HG02623 (cell line): ENCODE results near the gene HBE1.
"Not testable (repeated sequence)": the region's sequence is repeated elsewhere in the genome, so short reads cannot be mapped to it uniquely, and the experiment has no call there.

ENCODE experiments used
- ATAC-seq: cut with Tn5 transposase; IDR thresholded peaks from one replicate; pipeline ENCODE4 v1.9.1; 2021; ENCODE audit warnings: moderate library complexity; ENCODE audit not compliant: unreplicated experiment

HBE1 gene

GRCh38 chr11:5269715-5270147, at the start of gene HBE1:
Gene HBE1 (minus strand): TSS chr11:5269945. CDS start chr11:5269890, 55 bp downstream.
- no peak for ATAC-seq

- ATAC-seq = no peak
These were observed 47.5 kb upstream of the HBE1 start for GRCh38 chr11:5317292-5317691.

GRCh38 chr11:5313326-5314023, 43.7 kb upstream of the HBE1 start:
- ATAC-seq = not testable (repeated sequence)

- no peak for ATAC-seq
These were observed 40.7 kb upstream of the HBE1 start for GRCh38 chr11:5310423-5310822.

GRCh38 chr11:5307256-5308019, 37.7 kb upstream of the HBE1 start:
- ATAC-seq = no peak

GRCh38 chr11:5304046-5304445, 34.3 kb upstream of the HBE1 start:
- no peak for ATAC-seq

GRCh38 chr11:5303626-5304025, 33.9 kb upstream of the HBE1 start:
- ATAC-seq = no peak

- no peak for ATAC-seq
These were observed 32.1 kb upstream of the HBE1 start, which contains the start of gene OR51B4 for GRCh38 chr11:5301846-5302245. Gene OR51B4 (minus strand): TSS chr11:5301946. CDS start chr11:5301946, 0 bp downstream.

- no peak for ATAC-seq
These were observed 30.5 kb upstream of the HBE1 start for GRCh38 chr11:5300251-5300650.

GRCh38 chr11:5298451-5298850, 28.7 kb upstream of the HBE1 start:
- ATAC-seq = no peak

- ATAC-seq = no peak
These were observed 28.1 kb upstream of the HBE1 start for GRCh38 chr11:5297721-5298323.

GRCh38 chr11:5294342-5294995, 24.7 kb upstream of the HBE1 start:
- ATAC-seq = not testable (repeated sequence)

GRCh38 chr11:5293028-5293427, 23.3 kb upstream of the HBE1 start:
- no peak for ATAC-seq

GRCh38 chr11:5291207-5291838, 21.6 kb upstream of the HBE1 start:
- peak; percentile 88 for ATAC-seq

- no peak for ATAC-seq
These were observed 20.4 kb upstream of the HBE1 start for GRCh38 chr11:5290106-5290505.

- ATAC-seq = no peak
These were observed 20.0 kb upstream of the HBE1 start for GRCh38 chr11:5289696-5290095.

- no peak for ATAC-seq
These were observed 19.3 kb upstream of the HBE1 start for GRCh38 chr11:5288906-5289550.

- ATAC-seq = no peak
These were observed 18.6 kb upstream of the HBE1 start for GRCh38 chr11:5288108-5288905.

- no peak for ATAC-seq
These were observed 17.2 kb upstream of the HBE1 start for GRCh38 chr11:5286901-5287300.

- ATAC-seq = no peak
These were observed 16.6 kb upstream of the HBE1 start for GRCh38 chr11:5286351-5286750.
